ENCODE data around the gene RAB5IF.

GRCh38 chr20:36571564-36572504 lies 33.7 kb upstream of the RAB5IF start:
- TF ChIP-seq POLR2AphosphoS5 (IDR thresholded peaks at IDR 0.05) (no peak), EP300 (conservative IDR thresholded peaks at IDR 0.05; ENCODE audit: poor library complexity, severe bottlenecking) (no peak), EZH2 (IDR thresholded peaks at IDR 0.05; ENCODE audit: borderline replicate concordance, insufficient read depth, low read length, poor library complexity, severe bottlenecking) (no peak), RAD21 (conservative IDR thresholded peaks at IDR 0.05) (no peak), TAF1 (IDR thresholded peaks at IDR 0.05; ENCODE audit: low read depth) (no peak)
- TF ChIP-seq, protein P1, sequence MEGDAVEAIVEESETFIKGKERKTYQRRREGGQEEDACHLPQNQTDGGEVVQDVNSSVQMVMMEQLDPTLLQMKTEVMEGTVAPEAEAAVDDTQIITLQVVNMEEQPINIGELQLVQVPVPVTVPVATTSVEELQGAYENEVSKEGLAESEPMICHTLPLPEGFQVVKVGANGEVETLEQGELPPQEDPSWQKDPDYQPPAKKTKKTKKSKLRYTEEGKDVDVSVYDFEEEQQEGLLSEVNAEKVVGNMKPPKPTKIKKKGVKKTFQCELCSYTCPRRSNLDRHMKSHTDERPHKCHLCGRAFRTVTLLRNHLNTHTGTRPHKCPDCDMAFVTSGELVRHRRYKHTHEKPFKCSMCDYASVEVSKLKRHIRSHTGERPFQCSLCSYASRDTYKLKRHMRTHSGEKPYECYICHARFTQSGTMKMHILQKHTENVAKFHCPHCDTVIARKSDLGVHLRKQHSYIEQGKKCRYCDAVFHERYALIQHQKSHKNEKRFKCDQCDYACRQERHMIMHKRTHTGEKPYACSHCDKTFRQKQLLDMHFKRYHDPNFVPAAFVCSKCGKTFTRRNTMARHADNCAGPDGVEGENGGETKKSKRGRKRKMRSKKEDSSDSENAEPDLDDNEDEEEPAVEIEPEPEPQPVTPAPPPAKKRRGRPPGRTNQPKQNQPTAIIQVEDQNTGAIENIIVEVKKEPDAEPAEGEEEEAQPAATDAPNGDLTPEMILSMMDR (IDR thresholded peaks at IDR 0.05; ENCODE audit: poor library complexity, severe bottlenecking): no peak
- TF ChIP-seq, protein P2, sequence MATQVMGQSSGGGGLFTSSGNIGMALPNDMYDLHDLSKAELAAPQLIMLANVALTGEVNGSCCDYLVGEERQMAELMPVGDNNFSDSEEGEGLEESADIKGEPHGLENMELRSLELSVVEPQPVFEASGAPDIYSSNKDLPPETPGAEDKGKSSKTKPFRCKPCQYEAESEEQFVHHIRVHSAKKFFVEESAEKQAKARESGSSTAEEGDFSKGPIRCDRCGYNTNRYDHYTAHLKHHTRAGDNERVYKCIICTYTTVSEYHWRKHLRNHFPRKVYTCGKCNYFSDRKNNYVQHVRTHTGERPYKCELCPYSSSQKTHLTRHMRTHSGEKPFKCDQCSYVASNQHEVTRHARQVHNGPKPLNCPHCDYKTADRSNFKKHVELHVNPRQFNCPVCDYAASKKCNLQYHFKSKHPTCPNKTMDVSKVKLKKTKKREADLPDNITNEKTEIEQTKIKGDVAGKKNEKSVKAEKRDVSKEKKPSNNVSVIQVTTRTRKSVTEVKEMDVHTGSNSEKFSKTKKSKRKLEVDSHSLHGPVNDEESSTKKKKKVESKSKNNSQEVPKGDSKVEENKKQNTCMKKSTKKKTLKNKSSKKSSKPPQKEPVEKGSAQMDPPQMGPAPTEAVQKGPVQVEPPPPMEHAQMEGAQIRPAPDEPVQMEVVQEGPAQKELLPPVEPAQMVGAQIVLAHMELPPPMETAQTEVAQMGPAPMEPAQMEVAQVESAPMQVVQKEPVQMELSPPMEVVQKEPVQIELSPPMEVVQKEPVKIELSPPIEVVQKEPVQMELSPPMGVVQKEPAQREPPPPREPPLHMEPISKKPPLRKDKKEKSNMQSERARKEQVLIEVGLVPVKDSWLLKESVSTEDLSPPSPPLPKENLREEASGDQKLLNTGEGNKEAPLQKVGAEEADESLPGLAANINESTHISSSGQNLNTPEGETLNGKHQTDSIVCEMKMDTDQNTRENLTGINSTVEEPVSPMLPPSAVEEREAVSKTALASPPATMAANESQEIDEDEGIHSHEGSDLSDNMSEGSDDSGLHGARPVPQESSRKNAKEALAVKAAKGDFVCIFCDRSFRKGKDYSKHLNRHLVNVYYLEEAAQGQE (IDR thresholded peaks at IDR 0.05; ENCODE audit: borderline replicate concordance): no peak
